Mammary epithelial cell (primary cell): ENCODE measurements around the gene SSRP1.

Source experiments
- EZH2 ChIP-seq: IDR thresholded peaks from 2 replicates; pipeline ENCODE4 v1.6.1; 2012; ENCODE audit warnings: low read length, inconsistent platforms, borderline replicate concordance
- TF ChIP-seq, protein P1 (sequence below), 2 donors: IDR thresholded peaks in 1 of 2; conservative IDR thresholded peaks in 1 of 2; 2 replicates each; pipeline ENCODE4 v1.5.1; 2011 to 2012; ENCODE audit warnings: inconsistent platforms in 2 of 2, low read length in 2 of 2, mild to moderate bottlenecking in 2 of 2, control low read depth in 1 of 2, low read depth in 1 of 2; ENCODE audit not compliant: insufficient read depth in 1 of 2; ENCODE audit errors: extremely low read depth in 1 of 2

DNA sequence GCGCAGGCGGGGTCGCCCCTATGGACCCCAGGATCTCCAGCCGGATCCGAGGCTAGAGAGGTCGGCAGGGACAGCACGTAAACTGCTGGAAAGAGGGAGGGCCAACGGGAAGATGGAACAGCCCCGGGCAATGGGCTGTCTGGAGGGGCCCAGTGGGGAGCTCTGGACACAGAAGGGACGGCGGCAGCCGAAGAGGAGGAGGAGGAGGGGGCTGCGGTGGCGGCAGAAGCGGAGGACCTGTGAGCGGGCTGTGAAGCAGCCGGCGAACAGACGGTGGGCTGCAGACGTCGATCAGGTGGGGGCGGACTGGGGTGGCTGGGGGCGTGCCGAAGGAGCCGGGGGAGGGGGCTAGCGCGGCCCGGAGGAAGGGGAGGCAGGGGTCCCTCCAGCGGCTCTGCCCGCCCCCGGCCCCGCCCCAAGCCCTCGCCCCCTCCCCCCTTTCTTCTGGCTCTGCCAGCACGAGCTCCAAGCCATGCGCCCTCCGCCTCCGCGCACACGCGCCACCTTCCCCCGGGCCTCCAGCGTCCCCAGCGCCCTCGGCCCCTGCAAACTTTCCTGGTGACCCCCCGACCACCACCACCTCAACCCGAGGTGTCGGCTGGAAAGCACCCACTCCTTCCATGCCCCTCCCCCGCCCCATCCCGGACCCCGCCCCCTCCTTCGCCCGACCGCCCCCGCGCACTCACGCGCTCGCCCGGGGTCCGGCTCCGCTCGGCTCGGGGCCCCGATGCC lies 11.4 kb downstream of the SSRP1 start:
- TF ChIP-seq, protein P1, sequence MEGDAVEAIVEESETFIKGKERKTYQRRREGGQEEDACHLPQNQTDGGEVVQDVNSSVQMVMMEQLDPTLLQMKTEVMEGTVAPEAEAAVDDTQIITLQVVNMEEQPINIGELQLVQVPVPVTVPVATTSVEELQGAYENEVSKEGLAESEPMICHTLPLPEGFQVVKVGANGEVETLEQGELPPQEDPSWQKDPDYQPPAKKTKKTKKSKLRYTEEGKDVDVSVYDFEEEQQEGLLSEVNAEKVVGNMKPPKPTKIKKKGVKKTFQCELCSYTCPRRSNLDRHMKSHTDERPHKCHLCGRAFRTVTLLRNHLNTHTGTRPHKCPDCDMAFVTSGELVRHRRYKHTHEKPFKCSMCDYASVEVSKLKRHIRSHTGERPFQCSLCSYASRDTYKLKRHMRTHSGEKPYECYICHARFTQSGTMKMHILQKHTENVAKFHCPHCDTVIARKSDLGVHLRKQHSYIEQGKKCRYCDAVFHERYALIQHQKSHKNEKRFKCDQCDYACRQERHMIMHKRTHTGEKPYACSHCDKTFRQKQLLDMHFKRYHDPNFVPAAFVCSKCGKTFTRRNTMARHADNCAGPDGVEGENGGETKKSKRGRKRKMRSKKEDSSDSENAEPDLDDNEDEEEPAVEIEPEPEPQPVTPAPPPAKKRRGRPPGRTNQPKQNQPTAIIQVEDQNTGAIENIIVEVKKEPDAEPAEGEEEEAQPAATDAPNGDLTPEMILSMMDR (conservative IDR thresholded peaks at IDR 0.05 in 1 of 2, IDR thresholded peaks at IDR 0.05 in 1 of 2; ENCODE audit: extremely low read depth in 1 of 2, insufficient read depth in 1 of 2, low read depth in 1 of 2, low read length in 2 of 2): no peak
- no peak for TF ChIP-seq EZH2
